ENCODE results near the gene ACOX2. TPM values are rescaled to one million over a fixed set of nuclear protein-coding genes. Genes with fewer than 3 reads are reported as not detected.

Gene ACOX2
- total RNA-seq, 1 experiment from 2014 or later: 3.5 TPM

DNA sequence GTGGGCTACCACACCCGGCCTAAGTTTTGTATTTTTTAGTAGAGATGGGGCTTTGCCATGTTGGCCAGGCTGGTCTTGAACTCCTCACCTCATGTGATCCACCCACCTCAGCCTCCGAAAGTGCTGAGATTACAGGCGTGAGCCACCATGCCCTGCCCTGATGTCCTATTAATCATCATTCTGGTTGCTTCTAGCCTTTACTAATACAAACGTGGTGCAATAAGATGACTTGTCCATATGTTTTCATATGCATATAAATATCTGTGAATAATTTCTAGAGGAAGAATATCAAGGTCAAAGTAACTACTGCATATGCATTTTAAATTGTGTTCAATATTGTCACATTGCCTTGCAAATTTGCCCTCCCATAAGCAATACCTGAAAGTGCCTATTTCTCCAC is 77.8 kb downstream of the ACOX2 start:
- TF ChIP-seq, protein P1, sequence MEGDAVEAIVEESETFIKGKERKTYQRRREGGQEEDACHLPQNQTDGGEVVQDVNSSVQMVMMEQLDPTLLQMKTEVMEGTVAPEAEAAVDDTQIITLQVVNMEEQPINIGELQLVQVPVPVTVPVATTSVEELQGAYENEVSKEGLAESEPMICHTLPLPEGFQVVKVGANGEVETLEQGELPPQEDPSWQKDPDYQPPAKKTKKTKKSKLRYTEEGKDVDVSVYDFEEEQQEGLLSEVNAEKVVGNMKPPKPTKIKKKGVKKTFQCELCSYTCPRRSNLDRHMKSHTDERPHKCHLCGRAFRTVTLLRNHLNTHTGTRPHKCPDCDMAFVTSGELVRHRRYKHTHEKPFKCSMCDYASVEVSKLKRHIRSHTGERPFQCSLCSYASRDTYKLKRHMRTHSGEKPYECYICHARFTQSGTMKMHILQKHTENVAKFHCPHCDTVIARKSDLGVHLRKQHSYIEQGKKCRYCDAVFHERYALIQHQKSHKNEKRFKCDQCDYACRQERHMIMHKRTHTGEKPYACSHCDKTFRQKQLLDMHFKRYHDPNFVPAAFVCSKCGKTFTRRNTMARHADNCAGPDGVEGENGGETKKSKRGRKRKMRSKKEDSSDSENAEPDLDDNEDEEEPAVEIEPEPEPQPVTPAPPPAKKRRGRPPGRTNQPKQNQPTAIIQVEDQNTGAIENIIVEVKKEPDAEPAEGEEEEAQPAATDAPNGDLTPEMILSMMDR (conservative IDR thresholded peaks at IDR 0.05): no peak
- TF ChIP-seq EZH2 (IDR thresholded peaks at IDR 0.05; ENCODE audit: low read depth): no peak
- no peaks in the 10 kb centered on the region for H3K27me3 ChIP-seq (ENCODE audit: insufficient read depth, low read depth)
- H2AFZ ChIP-seq: no peak overlapping the region
- H3K4me2 ChIP-seq: no peak overlapping the region
- H3K9me2 ChIP-seq (ENCODE audit: insufficient read depth): no peaks in the 10 kb centered on the region
- H3F3A ChIP-seq (ENCODE audit: insufficient read depth, low read depth): peaks cover 5% of the 10 kb centered on the region; the same call in 1 of the 2 replicates
- DNase-seq: no peak
- no peak overlapping the region for H3K4me3 ChIP-seq
- no TSS peak for BruUV-seq (replicated peaks)
- H3K4me1 ChIP-seq (replicated peaks; ENCODE audit: insufficient read depth): peaks cover 15% of the 10 kb centered on the region
- intact Hi-C loops (cut with micrococcal nuclease; ENCODE audit: unreplicated experiment): no loop called here
- ChIA-PET CTCF (no interaction called here), POLR2A (ENCODE audit: unreplicated experiment) (no interaction called here)
- H3K9me3 ChIP-seq (ENCODE audit: insufficient read depth, low read depth): peaks cover 4% of the 10 kb centered on the region; the same call in 1 of the 2 replicates
- H3K79me2 ChIP-seq (ENCODE audit: low read depth): no peaks in the 10 kb centered on the region
- H3K36me3 ChIP-seq (ENCODE audit: low read depth): no peaks in the 10 kb centered on the region
- H3K27ac ChIP-seq: no peak overlapping the region
- no peaks in the 10 kb centered on the region for H4K20me1 ChIP-seq (ENCODE audit: insufficient read depth)

Other genes with a start within 250 kb of the ACOX2 start
- 13.2 and 13.8 TPM in 2 replicates for gene RPP14, start 230.9 kb downstream of the ACOX2 start, total RNA-seq (2021)
- gene HTD2, start 230.7 kb downstream of the ACOX2 start, total RNA-seq (2021): 6.2 and 7.4 TPM in 2 replicates
- 3.3 and 4.4 TPM in 2 replicates for gene PXK, start 204.3 kb downstream of the ACOX2 start, total RNA-seq (2021)
- gene PDHB, start 103.4 kb downstream of the ACOX2 start, total RNA-seq (2021): 69.8 and 70.7 TPM in 2 replicates
- gene KCTD6, start 45.1 kb downstream of the ACOX2 start, total RNA-seq (2021): 7.8 and 10.3 TPM in 2 replicates
- not detected in 2 replicates for gene FAM107A, start 40.2 kb upstream of the ACOX2 start, total RNA-seq (2021)
- not detected in 2 replicates for gene FAM3D, start 129.6 kb upstream of the ACOX2 start, total RNA-seq (2021)